DOHH2 (cell line): ENCODE measurements around the gene DNAH3.

Experiments
- H3F3A ChIP-seq: fragments of 200-600 bp; sonication (generic), shearing (Covaris generic); 2 replicates; pipeline ENCODE4 v1.6.0; 2016; ENCODE audit warnings: antibody characterized with exemption, mild to moderate bottlenecking; ENCODE audit not compliant: control insufficient read depth, insufficient read depth
- H3K27ac ChIP-seq: fragments of 200-600 bp; sonication (generic); 2 replicates; pipeline ENCODE4 v1.5.1; 2014; ENCODE audit warnings: low read depth, mild to moderate bottlenecking, low read length, moderate library complexity
- H3K27me3 ChIP-seq: fragments of 200-600 bp; sonication (generic); 2 replicates; pipeline ENCODE4 v1.6.1; 2014; ENCODE audit warnings: mild to moderate bottlenecking, low read length, mixed read lengths; ENCODE audit not compliant: control insufficient read depth
- H3K36me3 ChIP-seq: fragments of 200-600 bp; sonication (generic); 2 replicates; pipeline ENCODE4 v1.6.1; 2014; ENCODE audit warnings: mild to moderate bottlenecking, low read length, moderate library complexity, mixed read lengths; ENCODE audit not compliant: control insufficient read depth
- H3K4me1 ChIP-seq: fragments of 200-600 bp; sonication (generic); 2 replicates; pipeline ENCODE4 v1.6.1; 2014; ENCODE audit warnings: mild to moderate bottlenecking, low read length, mixed read lengths; ENCODE audit not compliant: control insufficient read depth
- H3K4me2 ChIP-seq: fragments of 200-600 bp; sonication (generic); 2 replicates; pipeline ENCODE4 v1.6.0; 2014; ENCODE audit warnings: mild to moderate bottlenecking, low read length, moderate library complexity
- H3K4me3 ChIP-seq: fragments of 200-600 bp; sonication (generic); 2 replicates; pipeline ENCODE4 v1.5.1; 2014; ENCODE audit warnings: mild to moderate bottlenecking, low read length, mixed read lengths
- H3K79me2 ChIP-seq: fragments of 200-600 bp; sonication (generic); 2 replicates; pipeline ENCODE4 v1.6.1; 2014; ENCODE audit warnings: mild to moderate bottlenecking, low read length, mixed read lengths; ENCODE audit not compliant: control insufficient read depth
- H3K9me2 ChIP-seq: fragments of 200-600 bp; sonication (generic); replicated peaks from 2 replicates; pipeline ENCODE4 v1.6.1; 2014; ENCODE audit warnings: mild to moderate bottlenecking, low read length, mixed read lengths; ENCODE audit not compliant: control insufficient read depth
- H3K9me3 ChIP-seq: fragments of 200-600 bp; sonication (generic); 2 replicates; pipeline ENCODE4 v1.6.1; 2014; ENCODE audit warnings: antibody characterized with exemption, low read length, mixed read lengths; ENCODE audit not compliant: control insufficient read depth, insufficient read depth
- H4K20me1 ChIP-seq: fragments of 200-600 bp; sonication (generic); 2 replicates; pipeline ENCODE4 v1.6.0; 2014; ENCODE audit warnings: low read depth, mild to moderate bottlenecking, antibody characterized with exemption, low read length, moderate library complexity; ENCODE audit not compliant: control insufficient read depth, insufficient read depth
- CTCF ChIP-seq: fragments of 200-600 bp; sonication (generic); IDR thresholded peaks from one replicate; pipeline ENCODE4 v1.5.1; 2014; ENCODE audit warnings: antibody characterized with exemption, mild to moderate bottlenecking, low read depth, low read length; ENCODE audit not compliant: poor library complexity, severe bottlenecking
- EZH2phosphoT487 ChIP-seq: fragments of 200-600 bp; sonication (generic); IDR thresholded peaks from 2 replicates; pipeline ENCODE4 v1.6.1; 2017; ENCODE audit warnings: borderline replicate concordance, mild to moderate bottlenecking, antibody characterized with exemption, low read length, moderate library complexity, mixed read lengths

The DNAH3 gene

GRCh38 chr16:21159281-21159951, 8.8 kb upstream of the DNAH3 start:
- Histone ChIP-seq H3K27me3 (no peaks in the 10 kb centered on the region), H3K27ac (peak overlapping the region; percentile 61)

GRCh38 chr16:21158208-21159110, 7.8 kb upstream of the DNAH3 start, which contains the start of gene LDAF1:
LDAF1 (plus strand) TSS chr16:21158674; CDS start chr16:21161183, 2,509 bp downstream.
- Histone ChIP-seq H3K4me2 (peak within 1 kb of the TSS; percentile 82), H3K9me3 (no peaks in the 10 kb centered on the region), H3K4me1 (peaks cover 26% of the 10 kb centered on the region), H4K20me1 (no peaks in the 10 kb centered on the region), H3K79me2 (peaks cover 43% of the 10 kb centered on the region), H3K36me3 (peaks cover 28% of the 10 kb centered on the region), H3K27ac (peak within 1 kb of the TSS; percentile 61), H3K4me3 (peak within 1 kb of the TSS; percentile 78), H3K9me2 (no peaks in the 10 kb centered on the region), H3K27me3 (no peaks in the 10 kb centered on the region), H3F3A (no peaks in the 10 kb centered on the region)
- TF ChIP-seq EZH2phosphoT487 = no peak
- no peak for TF ChIP-seq CTCF

More at GRCh38 chr16:21159281-21159951, 8.8 kb upstream of the DNAH3 start:
- H3K9me2 ChIP-seq = no peaks in the 10 kb centered on the region
- no peaks in the 10 kb centered on the region for H4K20me1 ChIP-seq
- H3K36me3 ChIP-seq = peaks cover 36% of the 10 kb centered on the region
- H3K79me2 ChIP-seq = peaks cover 45% of the 10 kb centered on the region
- peaks cover 26% of the 10 kb centered on the region for H3K4me1 ChIP-seq
- no peaks in the 10 kb centered on the region for H3K9me3 ChIP-seq
- H3F3A ChIP-seq = no peaks in the 10 kb centered on the region
- TF ChIP-seq EZH2phosphoT487 = no peak
- TF ChIP-seq CTCF = no peak
- peak overlapping the region; percentile 82 for H3K4me2 ChIP-seq
- peak overlapping the region; percentile 78 for H3K4me3 ChIP-seq

- H3K4me3 ChIP-seq = peak overlapping the region; percentile 78
- no peak overlapping the region for H3K27ac ChIP-seq
- H3F3A ChIP-seq = no peaks in the 10 kb centered on the region
- no peaks in the 10 kb centered on the region for H3K9me3 ChIP-seq
- no peaks in the 10 kb centered on the region for H3K9me2 ChIP-seq
- TF ChIP-seq EZH2phosphoT487 (no peak), CTCF (no peak)
- H3K36me3 ChIP-seq = peaks cover 20% of the 10 kb centered on the region
- peaks cover 26% of the 10 kb centered on the region for H3K4me1 ChIP-seq
- H3K4me2 ChIP-seq = peak overlapping the region; percentile 82
- no peaks in the 10 kb centered on the region for H3K27me3 ChIP-seq
- H4K20me1 ChIP-seq = no peaks in the 10 kb centered on the region
- H3K79me2 ChIP-seq = peaks cover 38% of the 10 kb centered on the region
Observed at GRCh38 chr16:21157632-21158031, 7.0 kb upstream of the DNAH3 start.
